ENCODE measurements around the gene SELP. TPM values are rescaled to one million over a fixed set of nuclear protein-coding genes. Genes with fewer than 3 reads are reported as not detected.

Gene SELP
- total and polyA plus RNA-seq, 2 of the 13 experiments (the other 11 are each of a cell fraction or from before 2014, with no cell fraction given): 0.11 TPM; not detected in 1

- TF ChIP-seq PRDM10 (CRISPR knock-in tag; IDR thresholded peaks at IDR 0.05; ENCODE audit: low read depth) (no peak), SPEN (CRISPR knock-in tag; IDR thresholded peaks at IDR 0.05; ENCODE audit: low read depth) (no peak; the same call in 1 of the 2 replicates), PHF21A (CRISPR knock-in tag; IDR thresholded peaks at IDR 0.05) (peak; percentile 73), BCL6 (CRISPR knock-in tag; IDR thresholded peaks at IDR 0.05) (peak; percentile 54; the same call in 1 of the 2 replicates), CSRNP1 (CRISPR knock-in tag; IDR thresholded peaks at IDR 0.05) (no peak), ZNF264 (CRISPR knock-in tag; IDR thresholded peaks at IDR 0.05) (no peak), ZBTB26 (CRISPR knock-in tag; IDR thresholded peaks at IDR 0.05; ENCODE audit: borderline replicate concordance) (no peak), TOPORS (CRISPR knock-in tag; IDR thresholded peaks at IDR 0.05) (no peak), ZNF124 (CRISPR knock-in tag; IDR thresholded peaks at IDR 0.05) (no peak), MAFF (IDR thresholded peaks at IDR 0.05; ENCODE audit: low read depth, low read length) (no peak), ZNF383 (CRISPR knock-in tag; IDR thresholded peaks at IDR 0.05; ENCODE audit: borderline replicate concordance) (no peak), MAX (IDR thresholded peaks at IDR 0.05) (no peak), ZNF235 (CRISPR knock-in tag; IDR thresholded peaks at IDR 0.05; ENCODE audit: borderline replicate concordance) (no peak), NFAT5 (CRISPR knock-in tag; IDR thresholded peaks at IDR 0.05) (no peak), ZNF782 (CRISPR knock-in tag; IDR thresholded peaks at IDR 0.05; ENCODE audit: borderline replicate concordance) (no peak), ZNF737 (CRISPR knock-in tag; IDR thresholded peaks at IDR 0.05; ENCODE audit: borderline replicate concordance) (no peak), MYNN (CRISPR knock-in tag; IDR thresholded peaks at IDR 0.05; ENCODE audit: low read depth) (no peak), NFATC3 (CRISPR knock-in tag; IDR thresholded peaks at IDR 0.05) (no peak)
These were observed 53.5 kb downstream of the SELP start (continued) for GRCh38 chr1:169576241-169576934.

All from HepG2 (cell line).